ENCODE data around the gene C19orf25. TPM values are rescaled to one million over a fixed set of nuclear protein-coding genes. Genes with fewer than 3 reads are reported as not detected.

The C19orf25 gene
- total and polyA plus RNA-seq, 9 of the 15 experiments (the other 6 are each of a cell fraction or from before 2014, with no cell fraction given) = 0.79 to 96.0 (median 36.1) TPM

GRCh38 chr19:1450735-1451731 lies 28.0 kb downstream of the C19orf25 start:
- Histone ChIP-seq H3K9me1 (ENCODE audit: control insufficient read depth, insufficient read depth, low read length) (peaks cover 4% of the 10 kb centered on the region), H3K27ac (ENCODE audit: extremely low read depth, low read depth, low read length) (no peak overlapping the region), H2AFZ (ENCODE audit: low read depth, low read length) (no peak overlapping the region), H3K9me3 (replicated peaks; ENCODE audit: control insufficient read depth, insufficient read depth, low read depth, low read length) (no peaks in the 10 kb centered on the region), H3K4me3 (no peak overlapping the region), H3K4me1 (replicated peaks in 1 of 2; ENCODE audit: control insufficient read depth in 2 of 2, insufficient read depth in 2 of 2, low read length in 2 of 2) (peaks cover 2 to 74% of the 10 kb centered on the region in 2 experiments; a peak in 4 of 5 replicates), H3K36me3 (ENCODE audit: control insufficient read depth, insufficient read depth, low read length) (no peaks in the 10 kb centered on the region), H3K9ac (ENCODE audit: insufficient read depth in 1 of 2, low read depth in 2 of 2, low read length in 2 of 2) (no peak overlapping the region), H3K4me2 (ENCODE audit: insufficient read depth, low read length) (no peak overlapping the region), H3K79me2 (ENCODE audit: control insufficient read depth, insufficient read depth, low read length) (no peaks in the 10 kb centered on the region), H4K20me1 (replicated peaks; ENCODE audit: control insufficient read depth, insufficient read depth, low read length) (peaks cover 20% of the 10 kb centered on the region; the same call in 1 of the 2 replicates), H3K27me3 (ENCODE audit: control insufficient read depth in 2 of 2, insufficient read depth in 2 of 2, low read length in 2 of 2) (peaks cover 0 to 12% of the 10 kb centered on the region in 2 experiments; a peak in 1 of 5 replicates)
- in situ Hi-C loops (cut with MboI) (no loop called here), intact Hi-C loops (cut with micrococcal nuclease) (no loop called here)
- ATAC-seq (no peak), DNase-seq (ENCODE audit: extremely low read depth in 1 of 4, low spot score in 3 of 4) (no peak), FAIRE-seq (no peak)
- 20% methylated on average over 20 of the region's 22 CpGs for WGBS (ENCODE audit: insufficient coverage, low coverage, missing lambda C conversion rate)
- no TSS peak for BruUV-seq (replicated peaks)
- ChIA-PET POLR2A (interaction anchor here (0.8 to 1.1 kb wide), 2 partner anchors 9 to 11 kb away, joined by 3 read pairs; no protein-coding TSS in a partner anchor), CTCF (ENCODE audit: low intra/inter-chr PET ratio) (no interaction called here)
- peak; percentile 76 to 86 for TF ChIP-seq KDM1A (IDR thresholded peaks at IDR 0.05)
- peak; percentile 70 for TF ChIP-seq RBM25 (IDR thresholded peaks at IDR 0.05; ENCODE audit: low read depth, low read length, severe bottlenecking)
- no peak for TF ChIP-seq STAT5B (CRISPR knock-in tag; IDR thresholded peaks at IDR 0.05)
- TF ChIP-seq HDAC2 (IDR thresholded peaks at IDR 0.05) = 0 out of 2 replicates have a peak, but pooled peaks have one; percentile 29
- TF ChIP-seq ZFP36 (IDR thresholded peaks at IDR 0.05; ENCODE audit: low read depth, low read length, partially characterized antibody) = peak; percentile 84
- 0 out of 2 replicates have a peak, but pooled peaks have one; percentile 8 for TF ChIP-seq ZNF134 (CRISPR knock-in tag; conservative IDR thresholded peaks at IDR 0.05)
- TF ChIP-seq POLR2G (IDR thresholded peaks at IDR 0.05; ENCODE audit: low read depth, low read length) = 0 out of 2 replicates have a peak, but pooled peaks have one; percentile 23
- TF ChIP-seq RCOR1 (IDR thresholded peaks at IDR 0.05; ENCODE audit: borderline replicate concordance in 1 of 2, low read depth in 2 of 2, low read length in 2 of 2) = peak in 1 of 2 experiments; percentile 51; a peak in 1 of 4 replicates
- 0 out of 4 replicates have a peak, but pooled peaks of 1 of the 2 experiments have one; percentile 16 for TF ChIP-seq MNT (conservative IDR thresholded peaks at IDR 0.05)
- 0 out of 2 replicates have a peak, but pooled peaks have one; percentile 29 for TF ChIP-seq SMARCA5 (IDR thresholded peaks at IDR 0.05)
- TF ChIP-seq PTBP1 (IDR thresholded peaks at IDR 0.05; ENCODE audit: low read depth, low read length) = peak; percentile 93
- 0 out of 2 replicates have a peak, but pooled peaks have one; percentile 42 for TF ChIP-seq TFAP4 (CRISPR knock-in tag; IDR thresholded peaks at IDR 0.05; ENCODE audit: borderline replicate concordance)

Data from K562 (cell line).